Astrocyte of the spinal cord (primary cell): ENCODE data around the gene SCG2.

ENCODE experiments used
- DNase-seq: peaks from one replicate; pipeline ENCODE4 v3.0.0; 2011; ENCODE audit warnings: low read depth, low spot score
- H3K4me3 ChIP-seq: 2 replicates; pipeline ENCODE4 v1.5.1; 2011; ENCODE audit warnings: low read depth, mild to moderate bottlenecking, low read length, moderate library complexity
- in situ Hi-C: cut with HindIII; loops from 2 replicates; pipeline ENCODE4 v1.10.0; 2017; ENCODE audit warnings: low sequenced_read_pairs
- TF ChIP-seq, protein P1 (sequence below): IDR thresholded peaks from 2 replicates; pipeline ENCODE4 v1.5.1; 2012; ENCODE audit warnings: low read depth, mild to moderate bottlenecking, low read length, inconsistent platforms

The SCG2 gene, protein sequence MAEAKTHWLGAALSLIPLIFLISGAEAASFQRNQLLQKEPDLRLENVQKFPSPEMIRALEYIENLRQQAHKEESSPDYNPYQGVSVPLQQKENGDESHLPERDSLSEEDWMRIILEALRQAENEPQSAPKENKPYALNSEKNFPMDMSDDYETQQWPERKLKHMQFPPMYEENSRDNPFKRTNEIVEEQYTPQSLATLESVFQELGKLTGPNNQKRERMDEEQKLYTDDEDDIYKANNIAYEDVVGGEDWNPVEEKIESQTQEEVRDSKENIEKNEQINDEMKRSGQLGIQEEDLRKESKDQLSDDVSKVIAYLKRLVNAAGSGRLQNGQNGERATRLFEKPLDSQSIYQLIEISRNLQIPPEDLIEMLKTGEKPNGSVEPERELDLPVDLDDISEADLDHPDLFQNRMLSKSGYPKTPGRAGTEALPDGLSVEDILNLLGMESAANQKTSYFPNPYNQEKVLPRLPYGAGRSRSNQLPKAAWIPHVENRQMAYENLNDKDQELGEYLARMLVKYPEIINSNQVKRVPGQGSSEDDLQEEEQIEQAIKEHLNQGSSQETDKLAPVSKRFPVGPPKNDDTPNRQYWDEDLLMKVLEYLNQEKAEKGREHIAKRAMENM

DNA sequence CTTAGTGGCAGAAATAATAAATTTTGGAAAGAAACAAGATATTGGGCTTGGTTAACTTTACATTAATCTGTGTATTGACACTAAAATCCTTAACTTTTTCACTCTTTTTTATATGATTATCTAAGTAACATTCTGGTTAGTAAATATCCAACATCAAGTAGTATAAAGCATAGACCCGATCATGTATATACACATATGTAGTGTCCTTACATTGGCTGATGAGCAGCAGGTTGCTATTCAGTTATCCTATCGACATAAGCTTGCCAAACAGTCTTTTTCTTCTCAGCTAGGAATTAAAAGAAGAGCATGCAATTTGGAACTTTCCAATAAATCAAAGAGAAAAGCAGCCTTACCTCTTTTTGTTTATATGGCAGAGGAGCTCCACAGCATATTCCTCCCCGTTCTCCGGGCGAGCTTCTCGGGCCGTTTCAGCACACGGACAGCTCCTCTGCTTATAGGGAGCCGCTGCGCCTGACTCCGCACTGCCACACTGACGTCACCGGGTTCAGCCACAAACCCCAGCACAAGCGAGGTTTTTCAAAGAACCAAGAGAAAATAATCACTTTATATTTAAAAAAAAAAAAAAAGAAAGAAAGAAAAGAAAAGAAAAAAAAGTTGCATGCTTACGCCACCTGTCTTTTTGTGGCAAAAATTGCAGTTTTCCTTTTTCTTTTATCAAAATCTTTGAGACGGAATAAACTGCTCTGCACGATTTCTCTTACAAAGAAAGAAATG is at the start of gene SCG2:
Gene SCG2, minus strand, starts transcription at position 430 of the 735 bp plus-strand sequence. CDS start 3,079 bp downstream, outside the sequence.
- in situ Hi-C loops, result no loop called here
- peak; percentile 96 for DNase-seq
- peak within 1 kb of the TSS; percentile 21 for H3K4me3 ChIP-seq
- TF ChIP-seq, protein P1, sequence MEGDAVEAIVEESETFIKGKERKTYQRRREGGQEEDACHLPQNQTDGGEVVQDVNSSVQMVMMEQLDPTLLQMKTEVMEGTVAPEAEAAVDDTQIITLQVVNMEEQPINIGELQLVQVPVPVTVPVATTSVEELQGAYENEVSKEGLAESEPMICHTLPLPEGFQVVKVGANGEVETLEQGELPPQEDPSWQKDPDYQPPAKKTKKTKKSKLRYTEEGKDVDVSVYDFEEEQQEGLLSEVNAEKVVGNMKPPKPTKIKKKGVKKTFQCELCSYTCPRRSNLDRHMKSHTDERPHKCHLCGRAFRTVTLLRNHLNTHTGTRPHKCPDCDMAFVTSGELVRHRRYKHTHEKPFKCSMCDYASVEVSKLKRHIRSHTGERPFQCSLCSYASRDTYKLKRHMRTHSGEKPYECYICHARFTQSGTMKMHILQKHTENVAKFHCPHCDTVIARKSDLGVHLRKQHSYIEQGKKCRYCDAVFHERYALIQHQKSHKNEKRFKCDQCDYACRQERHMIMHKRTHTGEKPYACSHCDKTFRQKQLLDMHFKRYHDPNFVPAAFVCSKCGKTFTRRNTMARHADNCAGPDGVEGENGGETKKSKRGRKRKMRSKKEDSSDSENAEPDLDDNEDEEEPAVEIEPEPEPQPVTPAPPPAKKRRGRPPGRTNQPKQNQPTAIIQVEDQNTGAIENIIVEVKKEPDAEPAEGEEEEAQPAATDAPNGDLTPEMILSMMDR, result peak; percentile 46

DNA sequence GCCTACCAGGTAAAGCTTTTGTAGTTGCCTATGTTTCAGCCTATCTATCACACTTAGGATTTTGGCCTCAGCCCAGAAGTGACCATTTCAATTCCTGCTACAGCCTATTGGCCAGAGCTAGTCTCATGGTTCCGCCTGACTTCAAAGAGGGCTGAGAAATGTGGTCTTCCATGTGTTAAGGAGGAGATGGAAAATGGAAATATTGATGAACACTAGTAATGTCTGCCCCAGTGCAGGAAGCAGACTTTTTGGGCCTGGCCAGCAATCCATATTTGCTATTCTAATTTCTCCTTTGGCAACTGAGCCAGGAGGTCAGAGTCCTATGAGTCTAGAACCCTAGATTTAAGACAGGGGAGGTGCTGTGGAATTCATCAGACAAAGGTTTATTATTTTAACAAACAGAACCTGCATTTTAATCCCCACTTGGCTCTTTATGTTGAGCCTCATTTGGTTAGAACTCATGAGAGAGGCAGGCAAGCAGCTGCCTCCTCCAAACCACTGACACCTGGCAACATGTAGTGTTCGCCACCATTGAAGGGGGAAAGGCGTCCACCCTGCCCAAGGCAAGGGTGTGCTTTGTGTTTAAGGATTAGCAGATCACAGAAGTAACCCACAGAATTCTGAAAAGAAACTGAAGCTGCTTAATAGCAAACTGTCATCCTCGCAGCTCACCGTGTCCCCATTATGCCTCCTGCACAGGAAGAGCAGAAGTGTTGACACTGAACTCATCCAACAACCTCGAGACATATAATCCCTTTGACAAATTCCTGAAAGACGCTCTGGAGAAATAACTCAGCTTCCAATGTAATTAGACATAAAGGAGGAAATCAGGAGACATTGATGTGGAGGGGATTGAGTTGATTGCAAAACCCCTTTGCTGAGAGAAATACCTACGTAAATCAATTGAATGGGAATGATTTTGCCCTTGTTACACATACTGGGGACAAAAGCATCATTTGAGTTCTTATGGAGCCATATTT is 47.7 kb upstream of the SCG2 start:
- H3K4me3 ChIP-seq, result no peak overlapping the region
- DNase-seq, result no peak
- in situ Hi-C loops, result no loop called here
- TF ChIP-seq, protein P1, result no peak

DNA sequence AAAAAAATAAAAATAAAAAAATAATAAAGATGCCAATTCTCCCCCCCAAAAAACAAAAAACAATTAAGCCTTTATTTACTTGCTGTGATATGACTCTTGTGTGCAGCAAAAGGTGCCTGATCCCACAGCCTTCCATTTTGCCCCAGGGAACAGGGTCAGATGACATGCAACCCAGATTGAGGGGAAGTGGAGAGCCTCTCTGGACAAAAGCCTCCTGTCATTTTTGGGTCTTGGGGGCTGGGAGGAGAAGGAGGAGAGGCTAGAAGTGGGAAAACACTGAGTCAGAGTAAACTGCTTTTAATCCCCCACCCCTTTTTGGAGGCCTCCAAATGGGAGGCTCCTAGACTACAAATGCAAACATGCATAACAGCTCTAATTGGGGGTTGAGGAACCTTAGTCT is 46.6 kb upstream of the SCG2 start:
- in situ Hi-C loops, result no loop called here
- DNase-seq, result no peak
- H3K4me3 ChIP-seq, result no peak overlapping the region
- TF ChIP-seq, protein P1, result no peak

- no peak for DNase-seq
- H3K4me3 ChIP-seq, result no peak overlapping the region
- TF ChIP-seq, protein P1, result no peak
- in situ Hi-C loops, result no loop called here
These were observed 45.2 kb upstream of the SCG2 start for GRCh38 chr2:223647258-223647952.

GRCh38 chr2:223644136-223644535 is 42.0 kb upstream of the SCG2 start:
- no peak for DNase-seq
- no peak overlapping the region for H3K4me3 ChIP-seq
- TF ChIP-seq, protein P1, result no peak
- in situ Hi-C loops, result no loop called here
